GM19397 (cell line): ENCODE results near the gene PILRB.
A peak's percentile ranks its signal among the peaks of the same experiment; 100 is the strongest.
"Not testable (repeated sequence)": the region's sequence is repeated elsewhere in the genome, so short reads cannot be mapped to it uniquely, and the experiment has no call there.

Experiments used
- ATAC-seq: cut with Tn5 transposase; IDR thresholded peaks from one replicate; pipeline ENCODE4 v1.9.1; 2021; ENCODE audit warnings: mild to moderate bottlenecking, moderate library complexity; ENCODE audit not compliant: unreplicated experiment

PILRB gene

DNA sequence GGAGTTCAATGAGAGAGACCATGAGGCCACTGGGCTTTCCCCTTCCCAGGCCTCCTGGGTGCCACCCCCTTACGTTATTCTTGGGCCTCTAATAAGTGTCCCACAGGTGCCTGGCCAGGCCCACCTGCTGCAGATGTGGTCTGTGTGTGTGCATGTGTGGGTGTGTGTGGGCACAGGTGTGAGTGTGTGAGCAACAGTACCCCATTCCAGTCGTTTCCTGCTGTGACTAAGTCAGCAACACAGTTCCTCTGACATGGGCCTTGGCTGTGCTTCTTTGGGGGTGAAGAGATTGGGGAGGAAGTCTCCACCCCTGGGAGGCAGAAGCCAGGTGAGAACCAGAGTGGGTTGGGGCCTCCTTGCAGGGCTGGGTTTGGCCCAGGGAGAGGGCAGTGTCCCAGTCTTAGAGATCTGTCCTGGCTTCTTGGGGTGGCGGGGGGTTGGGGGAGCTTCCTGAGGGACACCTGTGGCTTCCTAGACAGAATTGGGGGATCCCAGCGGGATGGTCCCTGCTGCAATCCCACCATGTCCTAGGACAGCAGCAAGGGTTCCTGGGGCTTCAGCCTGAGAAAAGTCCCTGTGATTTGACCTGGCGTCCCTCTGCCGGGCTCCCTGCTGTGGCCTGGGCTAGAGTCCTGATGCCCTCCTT lies 4.1 kb upstream of the PILRB start:
- no peak for ATAC-seq

DNA sequence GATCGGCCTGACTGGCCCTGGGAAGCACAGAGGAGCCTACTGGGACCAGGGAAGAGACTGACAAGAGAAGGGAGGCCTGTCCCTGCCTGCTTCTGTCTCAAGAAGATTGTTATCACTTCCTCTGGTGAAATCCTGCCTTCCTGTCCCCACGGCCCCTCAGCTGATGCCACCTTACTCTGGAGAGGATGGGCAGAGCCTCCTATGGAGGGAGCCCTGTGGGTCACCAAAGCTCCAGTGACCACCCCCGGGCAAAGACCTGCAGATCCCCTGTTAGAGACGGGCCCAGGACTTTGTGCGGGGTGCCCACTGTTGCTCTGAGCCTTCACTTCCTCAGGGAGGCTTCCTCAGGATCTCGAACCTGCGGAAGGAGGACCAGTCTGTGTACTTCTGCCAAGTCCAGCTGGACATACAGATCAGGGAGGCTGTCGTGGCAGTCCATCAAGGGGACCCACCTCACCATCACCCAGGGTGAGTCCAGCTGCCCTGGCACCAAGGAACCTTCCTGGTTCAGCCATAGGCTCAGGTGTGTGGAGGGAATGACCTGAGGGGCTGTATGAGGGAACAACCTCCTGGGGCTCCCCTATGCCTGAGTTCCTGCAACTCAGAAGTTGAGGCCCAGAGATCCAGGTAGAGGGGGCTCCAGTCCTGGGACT lies 1.4 kb upstream of the PILRB start:
- no peak for ATAC-seq

DNA sequence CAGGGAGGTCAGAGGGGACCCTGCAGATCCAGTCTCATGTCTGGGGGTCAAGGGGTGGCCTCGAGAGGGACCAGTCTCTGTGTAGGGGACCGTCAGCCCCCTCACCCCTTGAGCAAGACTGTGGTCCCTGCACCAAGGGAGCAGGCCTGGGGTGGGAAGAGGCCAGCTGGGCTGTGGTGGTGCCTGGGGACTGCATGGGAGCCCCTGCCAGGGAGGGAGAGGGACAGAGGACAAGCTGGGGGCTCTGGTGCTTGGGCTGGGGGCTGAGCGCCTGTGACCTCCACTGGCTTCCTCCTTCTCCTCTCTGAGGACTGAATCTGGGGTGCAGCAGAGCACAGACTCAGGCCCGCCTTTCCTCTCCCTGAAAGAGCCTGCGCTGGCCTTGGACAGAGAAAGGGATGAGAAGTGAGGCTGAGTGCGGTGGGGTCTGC lies 771 bp upstream of the PILRB start:
- ATAC-seq, result no peak

DNA sequence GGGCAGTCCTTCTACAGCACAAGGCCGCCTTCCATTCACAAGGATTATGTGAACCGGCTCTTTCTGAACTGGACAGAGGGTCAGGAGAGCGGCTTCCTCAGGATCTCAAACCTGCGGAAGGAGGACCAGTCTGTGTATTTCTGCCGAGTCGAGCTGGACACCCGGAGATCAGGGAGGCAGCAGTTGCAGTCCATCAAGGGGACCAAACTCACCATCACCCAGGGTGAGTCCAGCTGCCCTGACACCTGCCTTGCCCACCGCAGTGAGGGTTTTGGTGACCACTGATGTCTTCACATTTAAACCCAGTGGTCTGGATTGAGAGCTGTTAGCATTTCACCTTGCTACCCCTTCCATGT lies 918 bp downstream of the PILRB start:
- no peak for ATAC-seq

DNA sequence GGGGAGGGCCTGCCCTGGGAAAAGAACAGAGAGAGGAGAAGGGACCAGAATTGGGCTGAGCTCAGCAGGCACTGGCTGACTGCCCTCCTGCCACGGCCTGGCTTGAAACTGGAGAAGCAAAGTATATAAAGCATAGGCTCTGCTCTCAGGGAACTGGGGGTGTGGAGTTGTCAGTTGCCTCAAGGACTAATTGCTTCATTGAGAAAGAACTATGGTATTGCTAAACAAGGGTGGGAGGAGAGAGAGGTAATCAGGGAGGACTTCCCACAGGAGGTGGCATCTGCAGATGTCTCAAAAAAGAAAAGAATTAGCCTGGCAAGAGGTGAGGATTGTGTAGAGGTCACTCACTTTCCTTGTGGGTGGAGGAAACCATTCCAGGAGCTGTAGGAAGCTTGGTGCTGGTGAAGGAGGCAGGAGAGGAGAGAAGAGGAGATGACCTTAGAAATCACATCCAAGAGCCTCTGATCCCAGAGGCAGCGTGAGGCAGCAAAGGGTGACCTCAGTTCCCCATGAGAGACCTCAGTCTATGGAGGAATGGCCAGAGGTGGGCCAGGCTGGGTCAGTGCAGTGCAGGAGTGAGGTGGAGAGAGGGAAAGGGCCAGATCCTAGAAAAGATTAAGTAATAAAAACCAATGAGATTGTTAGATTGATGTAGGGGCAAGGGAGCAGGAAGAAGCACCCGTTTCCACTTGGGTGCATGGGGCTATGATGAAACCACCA lies 2.4 kb downstream of the PILRB start:
- ATAC-seq, result no peak

DNA sequence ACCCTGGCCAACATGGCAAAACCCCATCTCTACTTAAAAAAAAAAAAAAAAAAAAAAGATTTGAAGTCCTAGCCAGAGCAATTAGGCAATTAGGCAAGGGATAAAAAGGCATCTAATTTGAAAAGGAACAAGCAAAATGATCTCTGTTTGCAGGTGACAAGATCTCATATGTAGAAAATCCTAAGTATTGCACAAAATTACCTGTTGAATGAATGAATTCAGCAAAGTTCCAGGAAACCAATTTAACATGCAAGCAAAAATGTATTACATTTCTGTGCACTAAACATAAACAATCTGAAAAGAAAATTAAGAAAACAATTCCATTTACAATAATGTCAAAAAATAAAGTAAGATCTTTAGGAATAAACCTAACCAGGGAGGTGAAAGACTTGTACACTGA lies 5.2 kb downstream of the PILRB start:
- no peak for ATAC-seq

DNA sequence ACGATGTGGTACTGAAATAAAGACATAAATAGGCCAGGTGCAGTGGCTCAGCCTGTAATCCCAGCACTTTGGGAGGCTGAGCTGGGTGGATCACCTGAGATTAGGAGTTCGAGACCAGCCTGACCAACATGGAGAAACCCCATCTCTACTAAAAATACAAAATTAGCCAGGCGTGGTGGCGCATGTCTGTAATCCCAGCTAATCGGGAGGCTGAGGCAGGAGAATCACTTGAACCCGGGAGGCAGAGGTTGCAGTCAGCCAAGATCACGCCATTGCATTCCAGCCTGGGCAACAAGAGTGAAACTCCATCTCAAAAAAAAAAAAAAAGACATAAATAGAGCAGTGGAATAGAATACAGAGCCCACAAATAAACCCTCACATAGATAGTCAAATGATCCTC lies 5.9 kb downstream of the PILRB start:
- ATAC-seq, result not testable (repeated sequence)

DNA sequence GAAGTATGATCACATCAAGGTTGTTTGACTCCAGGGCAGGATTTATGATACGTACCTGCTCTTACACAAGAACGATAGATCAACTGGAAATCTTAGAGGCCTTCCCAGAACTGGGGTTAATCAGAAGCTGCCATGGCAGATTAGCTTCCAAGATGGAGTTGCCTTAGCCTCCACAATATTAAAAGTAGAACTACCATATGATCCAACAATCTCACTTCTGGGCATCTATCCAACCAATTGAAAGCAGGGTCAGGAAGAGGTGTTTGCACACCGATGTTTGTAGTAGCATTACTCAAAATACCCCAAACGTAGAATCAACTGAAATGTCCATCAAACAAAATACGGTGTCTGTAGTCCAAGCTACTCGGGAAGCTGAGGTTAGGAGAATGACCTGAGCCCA lies 6.6 kb downstream of the PILRB start:
- ATAC-seq, result no peak

DNA sequence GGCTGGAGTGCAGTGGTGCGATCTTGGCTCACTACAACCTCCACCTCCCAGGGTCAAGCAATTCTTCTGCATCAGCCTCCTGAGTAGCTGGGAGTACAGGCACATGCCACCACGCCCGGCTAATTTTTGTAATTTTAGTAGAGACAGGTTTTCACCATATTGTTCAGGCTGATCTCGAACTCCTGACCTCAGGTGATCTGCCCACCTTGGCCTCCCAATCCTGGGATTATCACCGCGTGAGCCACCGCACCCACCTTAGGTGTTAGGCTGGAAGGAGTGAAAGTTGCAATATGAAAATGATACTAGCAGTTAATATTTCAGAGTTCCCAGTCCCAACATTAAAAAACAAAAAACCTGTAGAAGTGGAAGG lies 8.1 kb downstream of the PILRB start:
- not testable (repeated sequence) for ATAC-seq

DNA sequence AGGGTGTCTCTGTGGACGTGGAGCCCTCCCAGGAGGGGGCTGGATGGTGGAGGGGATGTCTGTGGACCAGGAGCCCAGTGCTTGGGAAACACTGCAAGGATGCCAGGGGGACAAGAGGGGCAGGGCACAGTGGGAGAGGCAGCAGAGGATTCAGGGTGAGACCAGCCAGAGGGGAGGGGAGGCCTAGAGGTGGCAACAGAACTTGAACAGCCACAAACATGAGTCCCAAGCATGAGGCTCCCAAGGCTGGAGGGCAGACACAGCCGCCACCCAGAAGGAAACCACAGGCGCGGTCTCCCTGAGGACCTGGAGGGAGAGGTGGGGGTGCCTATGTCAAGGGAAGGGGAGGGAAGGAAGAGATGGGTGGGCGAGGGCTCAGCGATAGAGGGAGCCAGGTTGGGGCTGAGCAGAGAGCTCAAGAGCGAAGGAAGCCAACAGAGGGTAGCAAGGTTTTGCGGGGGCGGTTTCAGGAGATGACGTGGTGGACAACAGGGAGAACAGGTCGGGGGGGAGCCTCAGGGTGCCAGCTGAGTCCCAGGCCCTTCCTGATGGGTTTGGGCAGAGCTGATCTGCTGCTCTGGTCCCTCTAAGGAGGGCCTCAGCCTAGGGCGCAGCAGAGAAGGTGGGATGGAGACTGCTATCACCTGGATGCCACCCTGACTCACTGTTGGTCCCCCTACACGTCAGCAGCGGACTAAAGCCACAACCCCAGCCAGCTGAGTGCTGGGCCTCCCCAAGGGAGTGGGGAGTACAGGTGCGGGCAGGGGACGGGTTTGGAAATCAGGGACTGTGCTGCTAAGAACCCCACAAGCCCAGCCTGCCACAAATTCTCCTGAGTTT lies 8.7 kb downstream of the PILRB start:
- no peak for ATAC-seq

DNA sequence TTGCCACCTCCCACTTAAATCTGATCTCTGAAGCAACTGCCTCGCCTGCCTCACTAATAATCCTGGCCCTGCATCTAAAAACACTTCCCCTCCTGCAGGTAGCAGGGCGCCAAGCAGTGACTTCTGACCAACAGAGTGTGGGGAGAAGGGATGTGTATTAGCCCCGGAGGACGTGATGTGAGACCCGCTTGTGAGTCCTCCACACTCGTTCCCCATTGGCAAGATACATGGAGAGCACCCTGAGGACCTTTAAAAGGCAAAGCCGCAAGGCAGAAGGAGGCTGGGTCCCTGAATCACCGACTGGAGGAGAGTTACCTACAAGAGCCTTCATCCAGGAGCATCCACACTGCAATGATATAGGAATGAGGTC lies 9.3 kb downstream of the PILRB start:
- ATAC-seq, result no peak

DNA sequence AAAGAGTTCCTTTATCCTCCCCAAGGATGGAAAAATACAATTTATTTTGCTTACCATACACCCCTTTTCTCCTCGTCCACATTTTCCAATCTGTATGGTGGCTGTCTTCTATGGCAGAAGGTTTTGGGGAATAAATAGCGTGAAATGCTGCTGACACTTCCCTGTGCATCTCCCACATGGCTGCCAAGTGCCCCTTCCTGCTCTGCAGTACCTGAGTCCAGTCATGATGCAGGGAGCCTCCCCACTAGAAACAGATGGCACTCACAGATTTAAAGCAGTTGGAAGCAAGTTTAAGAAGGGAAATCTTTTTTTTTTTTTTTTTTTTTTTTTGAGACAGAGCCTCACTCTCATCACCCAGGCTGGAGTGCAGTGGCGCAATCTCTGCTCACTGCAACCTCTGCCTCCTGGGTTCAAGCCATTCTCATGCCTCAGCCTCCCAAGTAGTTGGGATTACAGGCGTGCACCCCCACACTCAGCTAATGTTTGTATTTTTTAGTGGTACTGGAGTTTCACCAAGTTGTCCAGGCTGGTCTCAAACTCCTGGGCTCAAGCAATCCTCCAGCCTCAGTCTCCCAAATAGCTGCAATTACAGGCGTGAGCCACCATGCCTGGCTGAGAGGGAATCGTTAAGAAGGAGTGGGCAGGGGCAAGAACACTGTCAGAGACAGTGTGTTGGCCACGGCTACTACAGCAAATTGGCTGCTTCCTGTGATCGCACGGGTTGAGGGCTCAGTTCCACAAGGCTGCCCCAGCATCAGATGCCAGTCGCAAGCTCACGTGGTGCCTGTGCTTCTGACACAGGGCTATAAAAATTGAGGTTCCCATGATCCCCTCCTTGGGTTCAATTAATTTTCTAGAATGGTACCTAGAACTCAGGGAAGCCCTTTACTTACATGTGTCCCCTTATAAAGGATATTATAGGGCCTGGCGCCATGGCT lies 10.0 kb downstream of the PILRB start:
- ATAC-seq, result no peak

DNA sequence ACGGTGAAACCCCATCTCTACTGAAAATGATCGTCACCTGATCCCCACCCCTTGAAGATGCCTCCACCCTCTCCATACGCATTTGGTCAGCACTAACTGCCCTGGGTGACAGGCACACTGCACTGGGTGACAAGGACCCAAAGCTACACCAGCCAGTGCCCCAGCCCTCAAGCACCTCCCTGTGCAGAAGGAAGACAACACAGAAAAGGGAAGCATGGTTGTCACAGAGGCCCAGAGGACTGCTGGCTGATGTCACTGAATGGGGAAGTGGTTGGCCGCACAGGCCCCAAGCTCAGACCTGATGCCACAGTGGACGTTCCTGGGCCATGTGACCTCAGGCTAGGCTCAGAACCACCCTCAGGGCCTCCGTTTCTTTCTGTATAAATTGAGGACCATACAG lies 11.2 kb downstream of the PILRB start:
- peak; percentile 61 for ATAC-seq

DNA sequence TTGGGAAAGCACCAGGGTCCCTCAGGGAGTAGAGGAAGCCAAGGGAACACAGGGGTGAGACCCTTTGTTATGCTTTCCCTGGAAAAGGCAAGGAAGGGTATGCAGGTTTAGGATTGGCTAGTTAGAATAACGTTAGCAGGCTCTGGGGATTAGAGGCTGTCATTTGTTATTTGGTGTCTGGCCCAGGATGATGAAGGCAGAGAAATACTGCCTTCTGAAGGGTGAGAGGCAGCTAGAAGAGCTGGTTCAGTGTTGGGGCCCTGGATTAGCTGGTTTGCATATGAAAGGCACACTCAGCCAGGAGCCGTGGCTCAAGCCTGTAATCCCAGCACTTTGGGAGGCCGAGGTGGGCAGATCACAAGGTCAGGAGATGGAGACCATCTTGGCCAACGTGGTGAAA lies 12.4 kb downstream of the PILRB start:
- no peak for ATAC-seq

DNA sequence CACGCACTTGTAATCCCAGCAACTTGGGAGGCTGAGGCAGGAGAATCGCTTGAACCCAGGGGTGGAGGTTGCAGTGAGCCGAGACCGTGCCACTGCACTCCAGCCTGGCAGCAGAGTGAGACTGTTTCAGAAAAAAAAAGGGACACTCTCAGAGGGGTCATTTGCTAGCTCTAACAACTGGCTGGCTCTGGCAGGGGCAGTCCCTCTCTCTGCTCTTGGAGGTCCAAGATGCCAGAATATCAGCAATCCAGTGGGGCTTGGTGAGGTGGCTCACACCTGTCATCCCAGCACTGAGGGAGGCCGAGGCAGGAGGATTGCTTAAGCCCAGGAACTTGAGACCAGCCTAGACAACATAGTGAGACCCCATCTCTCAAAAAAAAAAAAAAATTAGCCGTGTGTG lies 12.8 kb downstream of the PILRB start:
- ATAC-seq, result no peak

DNA sequence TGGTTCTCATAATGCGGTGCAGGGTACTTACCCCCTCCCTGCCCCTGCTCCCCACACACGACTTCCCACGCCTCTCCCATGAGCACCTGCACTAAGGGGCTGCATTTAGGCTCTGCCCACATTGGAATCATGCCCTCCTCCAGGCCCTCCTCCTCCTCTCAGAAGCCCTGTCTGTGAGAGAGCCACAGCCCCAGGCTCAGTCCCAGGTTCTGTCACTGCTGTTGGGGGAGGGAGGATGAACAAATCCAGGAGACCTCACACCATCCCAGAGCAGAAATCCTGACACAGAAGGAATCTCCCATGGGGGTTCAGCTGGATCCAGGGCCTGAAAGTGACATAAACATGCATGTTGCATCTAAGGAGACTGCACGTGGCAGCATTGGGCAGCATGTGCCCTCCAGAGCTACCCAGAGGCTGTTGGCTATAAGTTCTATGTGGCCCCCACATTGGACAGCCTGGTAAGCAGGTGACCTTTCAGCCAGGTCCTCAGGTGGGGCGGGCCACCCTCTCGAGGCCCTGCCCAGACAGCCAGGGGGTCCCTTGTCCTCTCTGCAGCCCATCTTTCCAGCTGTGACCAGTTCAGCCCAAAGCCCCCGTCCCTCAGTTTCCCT lies 13.7 kb downstream of the PILRB start:
- no peak for ATAC-seq

DNA sequence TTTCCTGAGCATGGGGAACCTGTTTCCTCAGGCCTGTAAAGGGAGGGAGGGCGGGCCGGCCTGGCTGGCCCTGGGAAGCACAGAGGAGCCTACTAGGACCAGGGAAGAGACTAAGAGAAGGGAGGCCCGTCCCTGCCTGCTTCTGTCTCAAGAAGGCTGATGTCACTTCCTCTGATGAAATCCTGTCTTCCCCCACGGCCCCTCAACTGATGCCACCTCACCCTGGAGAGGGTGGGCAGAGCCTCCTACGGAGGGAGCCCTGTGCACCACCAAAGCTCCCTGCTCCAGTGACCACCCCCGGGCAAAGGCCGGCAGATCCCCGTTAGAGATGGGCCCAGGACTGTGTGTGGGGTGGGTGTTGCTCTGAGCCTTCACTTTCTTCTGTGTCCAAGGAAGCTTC lies 14.3 kb downstream of the PILRB start:
- no peak for ATAC-seq

DNA sequence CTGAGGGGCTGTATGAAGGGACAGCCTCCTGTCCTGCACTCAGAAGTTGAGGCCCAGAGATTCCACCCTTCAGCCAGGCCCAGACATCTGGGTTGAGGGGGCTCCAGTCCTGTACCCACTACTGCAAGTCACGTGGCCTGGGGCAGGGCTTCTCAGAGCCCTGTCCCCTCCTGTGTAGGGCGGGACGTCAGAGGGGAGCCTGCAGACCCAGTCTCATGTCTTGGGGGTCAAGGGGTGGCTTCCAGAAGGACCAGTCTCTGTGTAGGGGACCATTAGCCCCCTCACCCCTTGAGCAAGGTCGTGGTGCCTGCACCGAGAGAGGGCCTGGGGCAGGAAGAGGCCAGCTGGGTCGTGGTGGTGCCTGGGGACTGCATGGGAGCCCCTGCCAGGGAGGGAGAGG lies 14.8 kb downstream of the PILRB start:
- ATAC-seq, result no peak

DNA sequence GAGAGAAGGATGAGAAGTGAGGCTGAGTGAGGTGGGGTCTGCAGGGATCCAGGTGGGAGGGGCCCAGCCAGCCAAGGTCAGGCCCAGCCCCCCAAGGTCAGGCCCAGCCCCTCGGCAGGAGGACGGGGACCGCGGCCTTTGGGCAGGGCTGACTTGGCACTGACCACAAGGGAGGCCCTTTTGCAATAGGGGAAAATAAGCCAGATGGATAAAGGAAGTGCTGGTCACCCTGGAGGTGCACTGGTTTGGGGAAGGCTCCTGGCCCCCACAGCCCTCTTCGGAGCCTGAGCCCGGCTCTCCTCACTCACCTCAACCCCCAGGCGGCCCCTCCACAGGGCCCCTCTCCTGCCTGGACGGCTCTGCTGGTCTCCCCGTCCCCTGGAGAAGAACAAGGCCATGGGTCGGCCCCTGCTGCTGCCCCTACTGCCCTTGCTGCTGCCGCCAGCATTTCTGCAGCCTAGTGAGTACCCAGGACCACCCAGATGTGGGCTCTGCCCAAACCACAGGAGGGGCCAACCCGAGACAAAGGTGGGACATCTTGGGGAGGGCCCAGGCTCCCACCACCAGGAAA lies 15.4 kb downstream of the PILRB start, which contains the start of gene PILRA:
PILRA (plus strand) TSS at position 227 of the 571 bp plus-strand sequence; CDS start at position 397, 170 bp downstream.
- ATAC-seq, result no peak
